Measurements from ENCODE around the gene AHCYL2.

The AHCYL2 gene

GRCh38 chr7:129205987-129206785, 18.6 kb upstream of the AHCYL2 start:
- H3K9ac ChIP-seq (ENCODE audit: low read length) = no peak overlapping the region
- no peak overlapping the region for H2AFZ ChIP-seq (ENCODE audit: low read length)
- H3F3A ChIP-seq (ENCODE audit: insufficient read depth, low read length) = no peaks in the 10 kb centered on the region
- peaks cover 5% of the 10 kb centered on the region for H3K4me1 ChIP-seq (ENCODE audit: insufficient read depth, low read length, severe bottlenecking)
- H4K20me1 ChIP-seq (ENCODE audit: insufficient read depth, low read length) = no peaks in the 10 kb centered on the region
- no peaks in the 10 kb centered on the region for H3K79me2 ChIP-seq (ENCODE audit: insufficient read depth, low read length)
- no peak for TF ChIP-seq EZH2 (IDR thresholded peaks at IDR 0.05; ENCODE audit: borderline replicate concordance, low read length)
- TF ChIP-seq, protein P1, sequence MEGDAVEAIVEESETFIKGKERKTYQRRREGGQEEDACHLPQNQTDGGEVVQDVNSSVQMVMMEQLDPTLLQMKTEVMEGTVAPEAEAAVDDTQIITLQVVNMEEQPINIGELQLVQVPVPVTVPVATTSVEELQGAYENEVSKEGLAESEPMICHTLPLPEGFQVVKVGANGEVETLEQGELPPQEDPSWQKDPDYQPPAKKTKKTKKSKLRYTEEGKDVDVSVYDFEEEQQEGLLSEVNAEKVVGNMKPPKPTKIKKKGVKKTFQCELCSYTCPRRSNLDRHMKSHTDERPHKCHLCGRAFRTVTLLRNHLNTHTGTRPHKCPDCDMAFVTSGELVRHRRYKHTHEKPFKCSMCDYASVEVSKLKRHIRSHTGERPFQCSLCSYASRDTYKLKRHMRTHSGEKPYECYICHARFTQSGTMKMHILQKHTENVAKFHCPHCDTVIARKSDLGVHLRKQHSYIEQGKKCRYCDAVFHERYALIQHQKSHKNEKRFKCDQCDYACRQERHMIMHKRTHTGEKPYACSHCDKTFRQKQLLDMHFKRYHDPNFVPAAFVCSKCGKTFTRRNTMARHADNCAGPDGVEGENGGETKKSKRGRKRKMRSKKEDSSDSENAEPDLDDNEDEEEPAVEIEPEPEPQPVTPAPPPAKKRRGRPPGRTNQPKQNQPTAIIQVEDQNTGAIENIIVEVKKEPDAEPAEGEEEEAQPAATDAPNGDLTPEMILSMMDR (IDR thresholded peaks at IDR 0.05; ENCODE audit: low read length) = no peak
- no peaks in the 10 kb centered on the region for H3K36me3 ChIP-seq (ENCODE audit: insufficient read depth, low read length)
- H3K9me3 ChIP-seq (ENCODE audit: low read length) = no peaks in the 10 kb centered on the region
- H3K27me3 ChIP-seq (ENCODE audit: insufficient read depth, low read length) = peaks cover 9% of the 10 kb centered on the region; the same call in 1 of the 2 replicates
- H3K4me3 ChIP-seq (ENCODE audit: low read depth, low read length, poor library complexity, severe bottlenecking) = no peak overlapping the region
- H3K9me2 ChIP-seq (ENCODE audit: low read depth, low read length) = no peaks in the 10 kb centered on the region
- H3K4me2 ChIP-seq (ENCODE audit: low read length) = no peak overlapping the region
- no peak overlapping the region for H3K27ac ChIP-seq (ENCODE audit: low read depth, low read length, poor library complexity, severe bottlenecking)

DNA sequence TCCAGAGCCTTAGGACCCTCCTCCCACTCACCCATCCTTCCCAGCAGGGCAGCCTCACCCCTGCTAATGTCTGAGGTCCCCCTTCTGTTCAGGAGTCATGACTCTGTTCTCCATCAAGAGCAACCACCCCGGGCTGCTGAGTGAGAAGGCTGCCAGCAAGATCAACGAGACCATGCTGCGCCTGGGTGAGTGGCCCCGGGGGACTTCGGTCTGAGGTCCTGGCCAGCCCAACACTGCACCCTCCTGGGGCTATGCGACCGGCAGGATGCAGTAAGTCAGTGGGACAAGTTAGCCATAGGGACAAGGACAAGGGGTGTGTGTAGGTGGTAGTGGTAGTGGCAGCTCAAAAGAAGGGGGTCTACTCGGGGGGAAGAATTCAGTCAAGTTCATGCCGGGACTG, 16.2 kb upstream of the AHCYL2 start:
- Histone ChIP-seq H3K4me3 (ENCODE audit: low read depth, low read length, poor library complexity, severe bottlenecking) (no peak overlapping the region), H2AFZ (ENCODE audit: low read length) (no peak overlapping the region), H3F3A (ENCODE audit: insufficient read depth, low read length) (no peaks in the 10 kb centered on the region), H3K79me2 (ENCODE audit: insufficient read depth, low read length) (no peaks in the 10 kb centered on the region), H3K9ac (ENCODE audit: low read length) (no peak overlapping the region), H3K9me3 (ENCODE audit: low read length) (no peaks in the 10 kb centered on the region), H3K36me3 (ENCODE audit: insufficient read depth, low read length) (no peaks in the 10 kb centered on the region), H3K4me2 (ENCODE audit: low read length) (no peak overlapping the region), H4K20me1 (ENCODE audit: insufficient read depth, low read length) (no peaks in the 10 kb centered on the region), H3K27me3 (ENCODE audit: insufficient read depth, low read length) (peaks cover under 1% of the 10 kb centered on the region; the same call in 1 of the 2 replicates), H3K9me2 (ENCODE audit: low read depth, low read length) (no peaks in the 10 kb centered on the region), H3K4me1 (ENCODE audit: insufficient read depth, low read length, severe bottlenecking) (peaks cover 17% of the 10 kb centered on the region), H3K27ac (ENCODE audit: low read depth, low read length, poor library complexity, severe bottlenecking) (no peak overlapping the region)
- TF ChIP-seq, protein P1 (IDR thresholded peaks at IDR 0.05; ENCODE audit: low read length) = no peak
- TF ChIP-seq EZH2 (IDR thresholded peaks at IDR 0.05; ENCODE audit: borderline replicate concordance, low read length) = no peak

GRCh38 chr7:129209067-129209926, 15.5 kb upstream of the AHCYL2 start:
- H3K27ac ChIP-seq (ENCODE audit: low read depth, low read length, poor library complexity, severe bottlenecking) = no peak overlapping the region

More at GRCh38 chr7:129209067-129209926, 15.5 kb upstream of the AHCYL2 start:
- Histone ChIP-seq H3K79me2 (ENCODE audit: insufficient read depth, low read length) (no peaks in the 10 kb centered on the region), H3K9ac (ENCODE audit: low read length) (no peak overlapping the region), H3K9me3 (ENCODE audit: low read length) (no peaks in the 10 kb centered on the region), H3K4me2 (ENCODE audit: low read length) (no peak overlapping the region), H4K20me1 (ENCODE audit: insufficient read depth, low read length) (no peaks in the 10 kb centered on the region), H3K36me3 (ENCODE audit: insufficient read depth, low read length) (no peaks in the 10 kb centered on the region), H2AFZ (ENCODE audit: low read length) (no peak overlapping the region), H3F3A (ENCODE audit: insufficient read depth, low read length) (no peaks in the 10 kb centered on the region), H3K27me3 (ENCODE audit: insufficient read depth, low read length) (no peaks in the 10 kb centered on the region), H3K4me3 (ENCODE audit: low read depth, low read length, poor library complexity, severe bottlenecking) (no peak overlapping the region), H3K4me1 (ENCODE audit: insufficient read depth, low read length, severe bottlenecking) (peaks cover 17% of the 10 kb centered on the region), H3K9me2 (ENCODE audit: low read depth, low read length) (no peaks in the 10 kb centered on the region)
- TF ChIP-seq EZH2 (IDR thresholded peaks at IDR 0.05; ENCODE audit: borderline replicate concordance, low read length) = no peak
- TF ChIP-seq, protein P1 (IDR thresholded peaks at IDR 0.05; ENCODE audit: low read length) = no peak

All from OCI-LY1 (cell line).